HCT116 (cell line): ENCODE measurements around the gene WDR90. TPM values are rescaled to one million over a fixed set of nuclear protein-coding genes. Genes with fewer than 3 reads are reported as not detected.

Source experiments
- ATAC-seq: fragments of 200-7000 bp; cut with Tn5 transposase; 2 replicates; pipeline ENCODE4 v1.9.1; 2020; ENCODE audit warnings: mild to moderate bottlenecking, moderate library complexity
- BruUV-seq: library from RNA; stranded (reverse); fragments of 400-500 nt; replicated peaks from 2 replicates; lab custom pipeline; 2021; lab: Mats Ljungman, UMichigan
- CTCF ChIA-PET: fragments of 300-600 bp; sonication (Branson Sonifier 250); formaldehyde crosslinking; loops from one replicate; lab custom pipeline; 2021; ENCODE audit warnings: antibody characterized with exemption; lab: Charles Lee
- POLR2A ChIA-PET: fragments of 300-600, 350-600 bp; sonication (Branson Sonifier 250); formaldehyde crosslinking; loops from one replicate; lab custom pipeline; 2021; ENCODE audit warnings: antibody characterized with exemption; lab: Charles Lee
- RAD21 ChIA-PET, 2 experiments: fragments of 300-600 bp; sonication (Branson Sonifier 250); formaldehyde crosslinking; loops; one replicate each; lab custom pipeline; 2023; ENCODE audit warnings: low total read pairs in 2 of 2; ENCODE audit not compliant: uncharacterized antibody in 2 of 2, unreplicated experiment in 2 of 2, low non-redundant PET in 1 of 2; lab: Charles Lee
- DNase-seq: peaks from one replicate; pipeline ENCODE4 v3.0.0-alpha.2; 2010; ENCODE audit warnings: low read depth, low spot score
- H2AFZ ChIP-seq: fragments of 200-600 bp; shearing (Covaris generic), sonication (generic); 2 replicates; pipeline ENCODE4 v1.6.1; 2017; ENCODE audit warnings: low read depth, mixed run types, mixed read lengths, antibody characterized with exemption, low read length; ENCODE audit not compliant: poor library complexity, severe bottlenecking
- H3K27ac ChIP-seq: 2 replicates; pipeline ENCODE4 v1.5.1; 2012; ENCODE audit warnings: low read depth, low read length
- H3K27me3 ChIP-seq: fragments of 200-600 bp; sonication (generic); 2 replicates; pipeline ENCODE4 v1.6.1; 2016; ENCODE audit warnings: mixed run types, low read length, mixed read lengths; ENCODE audit not compliant: insufficient read depth
- H3K36me3 ChIP-seq, 2 experiments: fragments of 200-500 bp in 1 of 2; fragments of 200-600 bp in 1 of 2; sonication (Bioruptor generic) in 1 of 2; sonication (generic) in 1 of 2; 2 replicates each; pipeline versions ENCODE4 v1.5.1 to v1.6.1; 2014 to 2016; ENCODE audit warnings: low read length in 2 of 2, inconsistent platforms in 1 of 2, mixed read lengths in 1 of 2, mixed run types in 1 of 2; ENCODE audit not compliant: insufficient read depth in 2 of 2, control insufficient read depth in 1 of 2
- H3K4me1 ChIP-seq, 2 experiments: fragments of 200-600 bp in 1 of 2; sonication (generic) in 1 of 2; 2 replicates each; pipeline versions ENCODE4 v1.5.1 to v1.6.1; 2012 to 2017; ENCODE audit warnings: low read length in 2 of 2, inconsistent platforms in 1 of 2, mild to moderate bottlenecking in 1 of 2, mixed read lengths in 1 of 2, mixed run types in 1 of 2, moderate library complexity in 1 of 2; ENCODE audit not compliant: insufficient read depth in 2 of 2, control insufficient read depth in 1 of 2
- H3K4me2 ChIP-seq: fragments of 200-600 bp; sonication (generic); 2 replicates; pipeline ENCODE4 v1.6.1; 2017; ENCODE audit warnings: mixed run types, low read length, mixed read lengths
- H3K4me3 ChIP-seq, 2 experiments: fragments of 200-600 bp in 1 of 2; sonication (generic) in 1 of 2; replicated peaks in 1 of 2; 2 replicates each; pipeline ENCODE4 v1.5.1; 2011 to 2016; ENCODE audit warnings: low read length in 2 of 2, control low read depth in 1 of 2, low read depth in 1 of 2, mild to moderate bottlenecking in 1 of 2, mixed read lengths in 1 of 2, mixed run types in 1 of 2
- H3K79me2 ChIP-seq: fragments of 200-600 bp; sonication (generic); 2 replicates; pipeline ENCODE4 v1.6.1; 2017; ENCODE audit warnings: mild to moderate bottlenecking, mixed run types, low read length, moderate library complexity, mixed read lengths; ENCODE audit not compliant: insufficient read depth
- H3K9ac ChIP-seq: fragments of 200-600 bp; sonication (generic); 2 replicates; pipeline ENCODE4 v1.6.1; 2016; ENCODE audit warnings: low read length, mixed read lengths
- H3K9me2 ChIP-seq: fragments of 200-600 bp; sonication (generic), shearing (Covaris generic); 2 replicates; pipeline ENCODE4 v1.6.1; 2017; ENCODE audit warnings: mixed run types, mild to moderate bottlenecking, moderate library complexity; ENCODE audit not compliant: insufficient read depth
- H3K9me3 ChIP-seq, 2 experiments: fragments of 200-500 bp in 1 of 2; fragments of 200-600 bp in 1 of 2; sonication (Bioruptor generic) in 1 of 2; sonication (generic) in 1 of 2; 2 replicates each; pipeline ENCODE4 v1.6.1; 2014 to 2017; ENCODE audit warnings: low read length in 2 of 2, mixed read lengths in 2 of 2, inconsistent platforms in 1 of 2, low read depth in 1 of 2, mild to moderate bottlenecking in 1 of 2, mixed run types in 1 of 2, moderate library complexity in 1 of 2; ENCODE audit not compliant: control insufficient read depth in 1 of 2, insufficient read depth in 1 of 2
- H4K20me1 ChIP-seq: fragments of 200-600 bp; sonication (generic), shearing (Covaris generic); 2 replicates; pipeline ENCODE4 v1.6.1; 2017; ENCODE audit warnings: mixed run types, mild to moderate bottlenecking, moderate library complexity; ENCODE audit not compliant: insufficient read depth
- ELF1 ChIP-seq: IDR thresholded peaks from 2 replicates; pipeline ENCODE4 v1.6.1; 2012; ENCODE audit warnings: low read depth, borderline replicate concordance
- FOSL1 ChIP-seq: IDR thresholded peaks from 2 replicates; pipeline ENCODE4 v1.6.1; 2012; ENCODE audit warnings: low read depth
- POLR2A ChIP-seq: IDR thresholded peaks from 2 replicates; pipeline ENCODE4 v1.7.0; 2011; ENCODE audit warnings: borderline replicate concordance; ENCODE audit not compliant: insufficient read depth, insufficient read length; ENCODE audit errors: extremely low read depth
- POLR2AphosphoS5 ChIP-seq: IDR thresholded peaks from 2 replicates; pipeline ENCODE4 v1.6.1; 2011; ENCODE audit warnings: mild to moderate bottlenecking, low read depth, low read length, moderate library complexity
- SIN3A ChIP-seq: IDR thresholded peaks from 2 replicates; pipeline ENCODE4 v1.6.1; 2012; ENCODE audit warnings: low read depth
- SP1 ChIP-seq: IDR thresholded peaks from 2 replicates; pipeline ENCODE4 v1.6.1; 2012; ENCODE audit warnings: low read depth
- intact Hi-C: fragments of 100-400 bp; cut with micrococcal nuclease; formaldehyde crosslinking; loops from 2 replicates; pipeline ENCODE4 v1.10.0; 2022
- total RNA-seq: library from RNA; stranded (reverse); gene quantifications from one replicate; pipeline ENCODE4 v1.2.1, GENCODE V29; 2021; ENCODE audit not compliant: unreplicated experiment
- TF ChIP-seq, protein P1 (sequence below), 3 experiments: fragments of 200-600 bp in 1 of 3; sonication (generic) in 1 of 3; IDR thresholded peaks in 2 of 3; conservative IDR thresholded peaks in 1 of 3; 2 replicates each; pipeline ENCODE4 v1.5.1; 2012 to 2017; ENCODE audit warnings: low read depth in 2 of 3, low read length in 2 of 3, antibody characterized with exemption in 1 of 3, borderline replicate concordance in 1 of 3, control low read depth in 1 of 3, mild to moderate bottlenecking in 1 of 3, mixed read lengths in 1 of 3, mixed run types in 1 of 3, moderate library complexity in 1 of 3; ENCODE audit not compliant: insufficient read depth in 1 of 3

Gene WDR90
- total RNA-seq, 1 experiment from 2014 or later: 73.7 TPM

DNA sequence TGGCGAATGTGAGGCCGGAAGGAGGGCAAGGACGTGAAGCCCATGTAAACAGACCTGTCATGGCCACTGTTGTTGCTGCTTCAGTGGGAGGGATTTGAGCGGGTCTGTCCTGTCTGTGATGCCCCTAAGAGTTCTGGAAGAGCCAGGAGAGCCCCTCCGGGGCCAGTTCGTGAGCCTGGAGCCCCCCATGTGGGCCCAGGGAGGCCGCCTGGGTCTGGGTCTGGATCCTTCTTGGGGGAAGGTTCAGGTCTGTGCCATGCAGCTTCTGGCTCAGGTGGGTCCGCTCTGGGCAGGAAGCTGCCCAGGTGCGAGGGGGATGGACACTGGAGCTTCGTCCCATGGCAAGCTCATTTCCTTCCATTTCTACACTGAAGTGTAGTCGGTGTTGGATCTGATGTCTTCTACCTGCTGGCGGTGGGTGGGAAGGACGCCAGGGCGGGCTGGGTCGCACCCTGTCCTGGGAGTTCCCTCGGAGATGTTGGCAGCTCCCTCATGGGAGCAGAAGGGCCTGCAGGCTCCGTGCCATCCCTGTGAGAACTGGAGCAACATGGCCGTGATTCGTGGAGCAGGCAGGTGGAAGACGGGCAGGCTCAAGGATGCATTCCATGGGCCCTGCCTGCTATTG is 29.6 kb upstream of the WDR90 start:
- ChIA-PET RAD21 (no interaction called here), CTCF (no interaction called here), POLR2A (no interaction called here)
- Histone ChIP-seq H3K9me2 (no peaks in the 10 kb centered on the region), H3K9me3 (no peaks in the 10 kb centered on the region), H3K36me3 (no peaks in the 10 kb centered on the region), H3K79me2 (peaks cover 6% of the 10 kb centered on the region; the same call in 1 of the 2 replicates), H4K20me1 (no peaks in the 10 kb centered on the region), H3K27ac (no peak overlapping the region), H3K4me1 (peaks cover 8 to 22% of the 10 kb centered on the region in 2 experiments), H3K9ac (no peak overlapping the region), H3K4me2 (no peak overlapping the region), H3K4me3 (no peak overlapping the region), H3K27me3 (no peaks in the 10 kb centered on the region), H2AFZ (no peak overlapping the region)
- intact Hi-C loops: no loop called here
- no peak for TF ChIP-seq FOSL1
- TF ChIP-seq POLR2AphosphoS5: no peak
- no peak for TF ChIP-seq ELF1
- TF ChIP-seq, protein P1, sequence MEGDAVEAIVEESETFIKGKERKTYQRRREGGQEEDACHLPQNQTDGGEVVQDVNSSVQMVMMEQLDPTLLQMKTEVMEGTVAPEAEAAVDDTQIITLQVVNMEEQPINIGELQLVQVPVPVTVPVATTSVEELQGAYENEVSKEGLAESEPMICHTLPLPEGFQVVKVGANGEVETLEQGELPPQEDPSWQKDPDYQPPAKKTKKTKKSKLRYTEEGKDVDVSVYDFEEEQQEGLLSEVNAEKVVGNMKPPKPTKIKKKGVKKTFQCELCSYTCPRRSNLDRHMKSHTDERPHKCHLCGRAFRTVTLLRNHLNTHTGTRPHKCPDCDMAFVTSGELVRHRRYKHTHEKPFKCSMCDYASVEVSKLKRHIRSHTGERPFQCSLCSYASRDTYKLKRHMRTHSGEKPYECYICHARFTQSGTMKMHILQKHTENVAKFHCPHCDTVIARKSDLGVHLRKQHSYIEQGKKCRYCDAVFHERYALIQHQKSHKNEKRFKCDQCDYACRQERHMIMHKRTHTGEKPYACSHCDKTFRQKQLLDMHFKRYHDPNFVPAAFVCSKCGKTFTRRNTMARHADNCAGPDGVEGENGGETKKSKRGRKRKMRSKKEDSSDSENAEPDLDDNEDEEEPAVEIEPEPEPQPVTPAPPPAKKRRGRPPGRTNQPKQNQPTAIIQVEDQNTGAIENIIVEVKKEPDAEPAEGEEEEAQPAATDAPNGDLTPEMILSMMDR (IDR thresholded peaks at IDR 0.05 in 2 of 3, conservative IDR thresholded peaks at IDR 0.05 in 1 of 3; ENCODE audit: borderline replicate concordance in 1 of 3, insufficient read depth in 1 of 3, low read depth in 2 of 3, low read length in 2 of 3): no peak
- TF ChIP-seq SP1: no peak
- no peak for TF ChIP-seq SIN3A
- TF ChIP-seq POLR2A: no peak
- no peak for ATAC-seq
- no TSS peak for BruUV-seq
- no peak for DNase-seq
